Breast epithelium (tissue), 4 donors: ENCODE results near the gene KRT36. TPM values are rescaled to one million over a fixed set of nuclear protein-coding genes. Genes with fewer than 3 reads are reported as not detected.
A peak's percentile ranks its signal among the peaks of the same experiment; 100 is the strongest.

Experiments used
- DNase-seq, 2 donors: peaks; one replicate each; pipeline ENCODE4 v3.0.0-alpha.2; 2019; ENCODE audit warnings: low spot score in 2 of 2
- H3K27ac ChIP-seq, 2 donors: fragments of 200-600 bp; sonication (generic) in 1 of 2; one replicate each; pipeline ENCODE4 v1.5.1; 2016 to 2019; ENCODE audit warnings: mild to moderate bottlenecking in 1 of 2
- H3K27me3 ChIP-seq, 2 donors: fragments of 200-600 bp; sonication (generic) in 1 of 2; one replicate each; pipeline versions ENCODE4 v1.5.1 to v1.6.0; 2017 to 2019; ENCODE audit warnings: control low read depth in 1 of 2, mild to moderate bottlenecking in 1 of 2
- H3K36me3 ChIP-seq: fragments of 200-600 bp; one replicate; pipeline ENCODE4 v1.5.1; 2019
- H3K4me1 ChIP-seq, 2 donors: fragments of 200-600 bp; sonication (generic); one replicate each; pipeline ENCODE4 v1.5.1; 2016 to 2019; ENCODE audit warnings: control low read depth in 1 of 2
- H3K4me3 ChIP-seq, 3 donors: fragments of 200-600 bp; sonication (generic); 1 replicate in 2 of 3; 2 replicates in 1 of 3; pipeline ENCODE4 v1.5.1; 2016 to 2019; ENCODE audit warnings: mild to moderate bottlenecking in 3 of 3, moderate library complexity in 2 of 3
- H3K9me3 ChIP-seq, 2 donors: fragments of 200-600 bp; sonication (generic) in 1 of 2; one replicate each; pipeline ENCODE4 v1.5.1; 2016 to 2019; ENCODE audit warnings: control low read depth in 1 of 2
- POLR2A ChIP-seq: fragments of 450-650 bp; IDR thresholded peaks from one replicate; pipeline ENCODE4 v1.6.1; 2016; ENCODE audit warnings: antibody characterized with exemption, mild to moderate bottlenecking, moderate library complexity
- POLR2AphosphoS5 ChIP-seq, 3 donors: sonication (generic); formaldehyde crosslinking; IDR thresholded peaks; one replicate each; pipeline ENCODE4 v1.6.1; 2017; ENCODE audit warnings: antibody characterized with exemption in 3 of 3
- intact Hi-C: fragments of 100-400 bp; cut with DNase I; formaldehyde crosslinking; loops from one replicate; pipeline ENCODE4 v1.15.1; 2023; ENCODE audit warnings: low total_unique reads
- total RNA-seq, 3 donors: library from RNA; depleted of rRNA; stranded (reverse); fragments of >200 nt; gene quantifications; one replicate each; pipeline ENCODE4 v1.1.0, GENCODE V29; 2016
- TF ChIP-seq, protein P1 (sequence below), 3 donors: fragments of 450-650 bp; IDR thresholded peaks; one replicate each; pipeline ENCODE4 v1.5.1; 2016 to 2017; ENCODE audit warnings: antibody characterized with exemption in 3 of 3, mild to moderate bottlenecking in 3 of 3, moderate library complexity in 3 of 3

Gene KRT36
- total RNA-seq, 3 donors from 2014 or later: not detected

DNA sequence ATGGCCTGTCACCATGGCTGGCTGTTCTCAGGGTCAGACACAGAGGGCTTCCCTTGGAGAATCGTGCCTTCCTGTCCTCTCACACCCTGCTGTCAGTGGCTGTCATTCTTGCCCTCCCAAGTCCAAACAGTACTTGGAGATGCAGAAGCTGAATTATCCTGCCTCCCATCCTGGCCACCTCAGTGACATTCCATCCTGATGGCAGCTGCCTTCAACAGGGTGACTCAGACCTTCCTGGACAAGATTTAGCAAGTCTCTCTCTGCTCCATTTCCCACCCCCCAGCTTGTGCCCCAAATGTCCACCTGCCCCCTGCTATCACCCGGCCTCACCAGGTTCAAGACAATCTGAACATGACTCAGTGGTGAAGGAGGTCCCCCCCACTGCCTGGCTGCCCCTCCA lies 4.8 kb upstream of the KRT36 start:
- H3K4me3 ChIP-seq: no peak overlapping the region
- TF ChIP-seq POLR2AphosphoS5 (IDR thresholded peaks at IDR 0.05): no peak
- no peaks in the 10 kb centered on the region for H3K9me3 ChIP-seq
- no peak for DNase-seq
- intact Hi-C loops: no loop called here
- peak overlapping the region in 1 of 2 donors; percentile 7 for H3K27ac ChIP-seq
- no peaks in the 10 kb centered on the region for H3K4me1 ChIP-seq
- no peaks in the 10 kb centered on the region for H3K36me3 ChIP-seq
- H3K27me3 ChIP-seq: no peaks in the 10 kb centered on the region

DNA sequence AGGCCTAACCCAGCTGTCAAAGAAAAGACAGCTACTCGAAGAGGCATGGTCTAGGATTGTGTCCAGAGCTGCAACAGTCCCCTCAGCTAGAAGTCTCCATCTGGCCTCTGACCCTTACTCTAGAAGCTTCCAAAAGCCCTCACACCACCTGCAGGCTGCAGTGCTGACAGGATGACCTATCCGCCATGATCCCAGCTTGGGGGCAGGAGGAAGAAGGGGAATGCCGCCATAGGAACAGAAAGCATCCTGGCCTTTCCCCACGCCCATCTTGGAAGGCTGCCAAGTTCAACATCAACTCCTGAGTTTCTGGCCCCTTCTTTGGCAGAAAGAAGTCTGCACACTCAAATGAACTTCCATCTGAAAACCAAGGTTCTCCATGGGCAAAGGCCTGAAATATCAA lies 3.1 kb upstream of the KRT36 start:
- Histone ChIP-seq H3K9me3 (no peaks in the 10 kb centered on the region), H3K27ac (peak overlapping the region; percentile 10 to 31), H3K36me3 (no peaks in the 10 kb centered on the region), H3K27me3 (no peaks in the 10 kb centered on the region), H3K4me1 (no peaks in the 10 kb centered on the region), H3K4me3 (no peak overlapping the region)
- DNase-seq: no peak
- intact Hi-C loops: no loop called here
- no peak for TF ChIP-seq POLR2A

DNA sequence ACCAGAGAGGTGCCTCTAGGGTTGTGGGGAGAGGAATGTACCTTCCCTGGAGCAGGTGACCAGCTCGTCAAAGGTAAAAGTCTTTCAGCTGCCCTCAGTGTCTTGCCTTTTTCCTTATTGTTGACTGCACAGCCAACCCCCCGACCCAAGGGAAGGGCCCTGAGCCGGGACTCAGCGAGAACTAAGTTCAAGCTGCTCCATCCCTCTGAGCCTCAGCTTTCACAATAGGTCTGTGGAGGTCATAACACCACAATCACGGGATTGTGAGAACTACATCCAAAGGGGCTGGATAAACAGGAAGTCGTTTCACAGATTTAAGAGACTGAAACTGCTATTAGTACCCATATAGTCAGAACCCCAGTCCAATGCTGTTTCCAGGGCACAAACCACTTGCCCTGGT lies 2.6 kb upstream of the KRT36 start:
- DNase-seq: no peak
- peak in 2 of 3 donors; percentile 21 to 36 for TF ChIP-seq POLR2AphosphoS5 (IDR thresholded peaks at IDR 0.05)
- no peak for TF ChIP-seq POLR2A
- H3K9me3 ChIP-seq: no peaks in the 10 kb centered on the region
- intact Hi-C loops: no loop called here
- no peaks in the 10 kb centered on the region for H3K27me3 ChIP-seq
- H3K36me3 ChIP-seq: no peaks in the 10 kb centered on the region
- peak overlapping the region; percentile 31 to 32 for H3K27ac ChIP-seq
- no peak overlapping the region for H3K4me3 ChIP-seq
- H3K4me1 ChIP-seq: no peaks in the 10 kb centered on the region

DNA sequence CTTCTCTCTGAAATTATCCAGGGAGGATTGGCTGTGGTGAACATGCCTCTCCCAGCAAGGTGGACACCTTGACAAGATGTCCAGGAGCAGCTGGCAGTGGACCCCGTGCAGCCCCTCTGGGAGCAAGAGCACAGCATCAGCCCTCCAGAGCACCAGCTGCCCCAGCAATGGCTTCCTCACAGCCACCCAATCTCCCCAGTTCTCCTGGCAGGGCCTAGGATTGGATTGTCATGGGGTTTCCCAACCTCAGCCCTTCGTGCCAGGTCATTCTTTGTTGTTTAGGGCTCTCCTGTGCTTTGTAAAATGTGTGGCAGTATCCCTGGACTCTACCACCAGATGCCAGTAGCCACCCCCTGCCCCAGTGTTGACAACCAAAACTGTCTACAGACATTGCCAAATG lies 1.8 kb upstream of the KRT36 start:
- H3K27ac ChIP-seq: no peak overlapping the region
- H3K36me3 ChIP-seq: no peaks in the 10 kb centered on the region
- intact Hi-C loops: no loop called here
- no peak for TF ChIP-seq POLR2A
- TF ChIP-seq, protein P1, sequence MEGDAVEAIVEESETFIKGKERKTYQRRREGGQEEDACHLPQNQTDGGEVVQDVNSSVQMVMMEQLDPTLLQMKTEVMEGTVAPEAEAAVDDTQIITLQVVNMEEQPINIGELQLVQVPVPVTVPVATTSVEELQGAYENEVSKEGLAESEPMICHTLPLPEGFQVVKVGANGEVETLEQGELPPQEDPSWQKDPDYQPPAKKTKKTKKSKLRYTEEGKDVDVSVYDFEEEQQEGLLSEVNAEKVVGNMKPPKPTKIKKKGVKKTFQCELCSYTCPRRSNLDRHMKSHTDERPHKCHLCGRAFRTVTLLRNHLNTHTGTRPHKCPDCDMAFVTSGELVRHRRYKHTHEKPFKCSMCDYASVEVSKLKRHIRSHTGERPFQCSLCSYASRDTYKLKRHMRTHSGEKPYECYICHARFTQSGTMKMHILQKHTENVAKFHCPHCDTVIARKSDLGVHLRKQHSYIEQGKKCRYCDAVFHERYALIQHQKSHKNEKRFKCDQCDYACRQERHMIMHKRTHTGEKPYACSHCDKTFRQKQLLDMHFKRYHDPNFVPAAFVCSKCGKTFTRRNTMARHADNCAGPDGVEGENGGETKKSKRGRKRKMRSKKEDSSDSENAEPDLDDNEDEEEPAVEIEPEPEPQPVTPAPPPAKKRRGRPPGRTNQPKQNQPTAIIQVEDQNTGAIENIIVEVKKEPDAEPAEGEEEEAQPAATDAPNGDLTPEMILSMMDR (IDR thresholded peaks at IDR 0.05): no peak
- no peak for TF ChIP-seq POLR2AphosphoS5 (IDR thresholded peaks at IDR 0.05)
- no peaks in the 10 kb centered on the region for H3K9me3 ChIP-seq
- H3K4me1 ChIP-seq: no peaks in the 10 kb centered on the region
- H3K27me3 ChIP-seq: no peaks in the 10 kb centered on the region
- DNase-seq: no peak
- no peak overlapping the region for H3K4me3 ChIP-seq

DNA sequence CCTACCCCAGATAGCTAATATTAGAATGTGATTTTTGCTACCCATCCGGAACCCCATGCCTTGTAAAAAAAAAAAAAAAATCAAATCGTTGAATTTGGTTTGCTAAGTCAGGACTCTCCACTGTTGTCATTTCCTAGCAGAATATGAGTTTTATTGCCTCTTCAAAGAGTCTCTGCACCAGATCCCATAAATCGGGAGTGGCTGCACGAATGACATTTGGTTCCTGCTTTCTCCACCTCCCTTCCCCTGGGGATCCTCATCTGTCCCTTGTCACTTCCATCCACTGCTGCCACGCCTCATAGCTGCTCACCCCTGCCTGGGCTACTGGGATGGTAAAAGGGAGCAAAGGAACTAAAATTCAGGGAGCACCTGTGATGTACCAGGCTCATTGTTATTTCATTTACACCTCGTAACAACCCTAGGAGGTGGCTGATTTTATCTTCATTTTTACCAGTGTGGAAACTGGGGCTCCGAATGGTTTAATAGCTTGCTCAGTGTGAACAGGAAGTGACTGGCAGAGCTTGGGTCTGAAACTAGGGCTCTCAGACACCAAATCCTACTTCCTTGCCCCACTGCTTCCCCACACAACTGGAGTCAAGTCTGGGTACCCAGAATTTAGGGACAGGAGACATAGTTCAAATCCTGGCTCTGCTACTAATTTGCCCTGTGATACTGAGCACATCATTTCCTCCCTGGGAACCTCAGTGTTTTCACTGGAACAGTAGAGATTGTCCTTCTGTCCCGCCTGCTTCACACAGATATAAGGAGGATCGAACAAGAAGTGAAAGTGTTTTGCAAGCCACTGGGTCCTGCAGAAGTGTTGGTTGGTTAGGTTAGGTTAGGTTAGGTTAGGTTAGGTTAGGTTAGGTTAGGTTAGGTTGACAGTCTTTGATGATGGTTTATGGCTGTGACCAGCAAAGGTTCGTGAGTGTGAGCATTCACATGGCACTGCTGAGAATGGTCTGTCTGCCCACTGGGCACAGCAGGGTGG lies 585 bp upstream of the KRT36 start:
- intact Hi-C loops: no loop called here
- DNase-seq: no peak
- no peak overlapping the region for H3K27ac ChIP-seq
- H3K4me1 ChIP-seq: no peaks in the 10 kb centered on the region
- H3K36me3 ChIP-seq: no peaks in the 10 kb centered on the region
- TF ChIP-seq POLR2A (no peak), POLR2AphosphoS5 (IDR thresholded peaks at IDR 0.05) (no peak)
- TF ChIP-seq, protein P1 (IDR thresholded peaks at IDR 0.05): no peak
- no peaks in the 10 kb centered on the region for H3K9me3 ChIP-seq
- H3K27me3 ChIP-seq: no peaks in the 10 kb centered on the region
- H3K4me3 ChIP-seq: no peak overlapping the region

DNA sequence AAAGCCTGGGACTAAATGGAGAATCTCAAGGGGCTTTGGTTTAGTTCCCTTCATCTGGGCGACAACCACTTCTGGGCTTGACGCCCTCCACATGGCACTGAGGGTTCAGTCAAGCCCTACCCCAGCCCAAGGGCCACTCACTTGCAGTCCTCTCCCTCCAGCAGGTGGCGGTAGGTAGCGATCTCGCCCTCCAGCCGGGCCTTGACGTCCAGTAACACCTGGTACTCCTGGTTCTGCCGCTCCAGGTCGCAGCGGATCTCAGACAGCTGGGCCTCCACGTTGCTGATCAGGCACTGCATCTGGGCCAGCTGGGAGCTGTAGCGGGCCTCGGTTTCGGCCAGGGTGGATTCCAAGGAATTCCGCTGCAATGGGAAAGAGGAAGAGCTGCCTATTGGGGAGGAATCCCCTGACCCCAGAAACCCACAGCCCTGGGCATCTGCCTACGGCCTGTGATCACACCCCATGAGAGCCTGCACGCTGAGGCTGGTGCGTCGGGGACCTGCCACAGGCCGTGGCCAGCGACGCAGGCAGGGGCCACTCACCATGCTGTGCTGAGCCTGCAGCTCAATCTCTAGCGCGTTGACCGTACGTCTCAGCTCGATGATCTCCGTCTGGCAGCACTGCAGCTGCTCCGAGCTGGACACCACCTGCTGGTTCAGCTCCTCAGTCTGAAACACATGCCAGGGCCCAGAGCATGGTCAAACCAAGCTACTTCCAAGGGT lies 2.7 kb downstream of the KRT36 start:
- Histone ChIP-seq H3K4me3 (no peak overlapping the region), H3K9me3 (no peaks in the 10 kb centered on the region), H3K27ac (no peak overlapping the region), H3K27me3 (no peaks in the 10 kb centered on the region), H3K4me1 (no peaks in the 10 kb centered on the region), H3K36me3 (no peaks in the 10 kb centered on the region)
- DNase-seq: no peak
- intact Hi-C loops: no loop called here
- TF ChIP-seq POLR2AphosphoS5 (IDR thresholded peaks at IDR 0.05): no peak
- TF ChIP-seq POLR2A: no peak
- TF ChIP-seq, protein P1 (IDR thresholded peaks at IDR 0.05): no peak
